Lung (tissue), 12 donors: Measurements from ENCODE around the gene HIVEP1. TPM values are rescaled to one million over a fixed set of nuclear protein-coding genes. Genes with fewer than 3 reads are reported as not detected.

ENCODE experiments used
- ATAC-seq: fragments of 200-7000 bp; cut with Tn5 transposase; one replicate; pipeline ENCODE4 v1.9.1; 2020; ENCODE audit warnings: moderate number of reproducible peaks; ENCODE audit not compliant: insufficient read depth, low FRiP score
- DNase-seq, 3 donors: peaks; one replicate each; pipeline ENCODE4 v3.0.0-alpha.2; 2013 to 2017
- H3K27ac ChIP-seq, 2 donors: one replicate each; pipeline ENCODE4 v1.5.1; 2013; ENCODE audit warnings: mild to moderate bottlenecking in 2 of 2, moderate library complexity in 2 of 2, control low read depth in 1 of 2, inconsistent platforms in 1 of 2, low read depth in 1 of 2, low read length in 1 of 2
- H3K27me3 ChIP-seq, 3 donors: one replicate each; pipeline ENCODE4 v1.5.1; 2013; ENCODE audit warnings: low read length in 2 of 3; ENCODE audit not compliant: control insufficient read depth in 3 of 3, insufficient read depth in 3 of 3
- H3K36me3 ChIP-seq, 4 donors: one replicate each; pipeline ENCODE4 v1.5.1; 2013; ENCODE audit warnings: low read length in 4 of 4, mild to moderate bottlenecking in 1 of 4, moderate library complexity in 1 of 4; ENCODE audit not compliant: control insufficient read depth in 4 of 4, insufficient read depth in 4 of 4
- H3K4me1 ChIP-seq, 5 donors: one replicate each; pipeline ENCODE4 v1.5.1; 2013; ENCODE audit warnings: low read length in 5 of 5, mild to moderate bottlenecking in 2 of 5, moderate library complexity in 1 of 5; ENCODE audit not compliant: control insufficient read depth in 5 of 5, insufficient read depth in 5 of 5
- H3K4me3 ChIP-seq: one replicate; pipeline ENCODE4 v1.5.1; 2013; ENCODE audit warnings: mild to moderate bottlenecking, control low read depth, moderate library complexity
- H3K9ac ChIP-seq, 2 donors: one replicate each; pipeline ENCODE4 v1.5.1; 2013; ENCODE audit warnings: low read length in 2 of 2, control low read depth in 1 of 2; ENCODE audit not compliant: insufficient read depth in 1 of 2
- H3K9me3 ChIP-seq, 4 donors: one replicate each; pipeline ENCODE4 v1.5.1; 2013; ENCODE audit warnings: low read length in 3 of 4, mild to moderate bottlenecking in 1 of 4, moderate library complexity in 1 of 4; ENCODE audit not compliant: control insufficient read depth in 4 of 4, insufficient read depth in 3 of 4
- WGBS, 2 donors: extraction: QIAGEN DNeasy Blood & Tissue Kit; methylation state at CpG; one replicate each; pipeline ENCODE4 v1.1.7; 2013; 5-methylcytosine and 5-hydroxymethylcytosine counted together
- polyA plus RNA-seq, 2 donors: library from polyadenylated mRNA; stranded (reverse); fragments of 200-250 nt; gene quantifications; one replicate each; pipeline ENCODE4 v1.2.1, GENCODE V29; 2013
- total RNA-seq, 2 donors: library from RNA; depleted of rRNA in 1 of 2; stranded (reverse); fragments of >200 nt in 1 of 2; gene quantifications; one replicate each; pipeline ENCODE4 v1.2.1, GENCODE V29; 2014 to 2021
- TF ChIP-seq, protein P1 (sequence below): IDR thresholded peaks from 2 replicates; pipeline ENCODE4 v1.5.1; 2012; ENCODE audit warnings: mild to moderate bottlenecking; ENCODE audit errors: control extremely low read depth, extremely low read depth
- donor health status: control.
- donor health status: control.
- donor health status: Bipolar disorder and iron deficiency.
- donor health status: healthy.
- donor health status: DM: yes; HTN: yes; CAD: no.

Gene HIVEP1
- total and polyA plus RNA-seq, 4 donors, result 3.1 to 49.6 (median 20.5) TPM

DNA sequence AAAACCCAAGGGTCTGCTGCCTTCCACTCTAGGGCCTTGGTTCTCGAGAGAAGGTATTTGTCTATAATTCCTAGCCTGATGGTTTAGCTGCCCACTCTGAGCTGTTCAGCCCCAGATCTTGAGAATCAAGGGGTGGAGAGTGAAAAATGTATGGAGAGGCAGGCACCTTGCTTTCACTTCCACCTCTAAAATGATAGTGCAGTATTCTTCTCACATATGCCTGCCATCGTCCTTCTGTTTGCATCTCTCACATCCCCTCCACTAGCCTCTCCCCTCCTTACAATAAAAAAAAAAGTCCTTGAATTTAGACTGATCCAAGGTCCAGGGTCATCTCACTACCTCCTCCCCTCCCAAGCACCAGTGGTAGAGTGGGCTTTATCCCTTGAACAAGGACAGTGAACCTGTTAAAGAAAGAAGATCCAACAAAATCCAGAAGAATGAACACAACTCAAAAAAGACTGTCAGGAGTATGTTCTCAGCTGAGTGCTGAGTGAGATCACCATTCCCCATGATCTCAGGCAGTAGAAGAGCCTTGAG lies 104.2 kb downstream of the HIVEP1 start:
- Histone ChIP-seq H3K4me3 (no peak overlapping the region), H3K27me3 (no peaks in the 10 kb centered on the region), H3K27ac (no peak overlapping the region), H3K9ac (no peak overlapping the region), H3K4me1 (peaks cover 0 to 8% (median 0%) of the 10 kb centered on the region in 5 donors), H3K9me3 (peaks cover 0 to 2% (median 0%) of the 10 kb centered on the region in 4 donors), H3K36me3 (peaks cover 12 to 15% (median 14%) of the 10 kb centered on the region in 4 donors)
- 93 to 98% methylated on average over 2 of the region's 2 CpGs for WGBS, 2 donors
- ATAC-seq (no peak), DNase-seq (no peak)
- TF ChIP-seq, protein P1, sequence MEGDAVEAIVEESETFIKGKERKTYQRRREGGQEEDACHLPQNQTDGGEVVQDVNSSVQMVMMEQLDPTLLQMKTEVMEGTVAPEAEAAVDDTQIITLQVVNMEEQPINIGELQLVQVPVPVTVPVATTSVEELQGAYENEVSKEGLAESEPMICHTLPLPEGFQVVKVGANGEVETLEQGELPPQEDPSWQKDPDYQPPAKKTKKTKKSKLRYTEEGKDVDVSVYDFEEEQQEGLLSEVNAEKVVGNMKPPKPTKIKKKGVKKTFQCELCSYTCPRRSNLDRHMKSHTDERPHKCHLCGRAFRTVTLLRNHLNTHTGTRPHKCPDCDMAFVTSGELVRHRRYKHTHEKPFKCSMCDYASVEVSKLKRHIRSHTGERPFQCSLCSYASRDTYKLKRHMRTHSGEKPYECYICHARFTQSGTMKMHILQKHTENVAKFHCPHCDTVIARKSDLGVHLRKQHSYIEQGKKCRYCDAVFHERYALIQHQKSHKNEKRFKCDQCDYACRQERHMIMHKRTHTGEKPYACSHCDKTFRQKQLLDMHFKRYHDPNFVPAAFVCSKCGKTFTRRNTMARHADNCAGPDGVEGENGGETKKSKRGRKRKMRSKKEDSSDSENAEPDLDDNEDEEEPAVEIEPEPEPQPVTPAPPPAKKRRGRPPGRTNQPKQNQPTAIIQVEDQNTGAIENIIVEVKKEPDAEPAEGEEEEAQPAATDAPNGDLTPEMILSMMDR, result no peak

GRCh38 chr6:12116978-12117377 lies 104.9 kb downstream of the HIVEP1 start:
- TF ChIP-seq, protein P1, result no peak
- Histone ChIP-seq H3K9me3 (peaks cover 0 to 2% (median 0%) of the 10 kb centered on the region in 4 donors), H3K9ac (no peak overlapping the region), H3K27me3 (no peaks in the 10 kb centered on the region), H3K4me3 (no peak overlapping the region), H3K36me3 (peaks cover 13 to 21% (median 18%) of the 10 kb centered on the region in 4 donors), H3K27ac (no peak overlapping the region), H3K4me1 (peaks cover 0 to 8% (median 0%) of the 10 kb centered on the region in 5 donors)
- DNase-seq (no peak), ATAC-seq (no peak)
- WGBS, 2 donors, result 92 to 93% methylated on average over 3 of the region's 3 CpGs

GRCh38 chr6:12118607-12119006 lies 106.5 kb downstream of the HIVEP1 start:
- Histone ChIP-seq H3K27me3 (no peaks in the 10 kb centered on the region), H3K9ac (no peak overlapping the region), H3K4me1 (no peaks in the 10 kb centered on the region), H3K27ac (no peak overlapping the region), H3K9me3 (peaks cover 0 to 2% (median 0%) of the 10 kb centered on the region in 4 donors), H3K36me3 (peaks cover 13 to 26% (median 20%) of the 10 kb centered on the region in 4 donors), H3K4me3 (no peak overlapping the region)
- TF ChIP-seq, protein P1, result no peak
- ATAC-seq (no peak), DNase-seq (no peak)
